Fibroblast of peridontal ligament (primary cell): ENCODE measurements around the gene FAM53B.

Experiments used
- DNase-seq: peaks from one replicate; pipeline ENCODE4 v3.0.0-alpha.2; 2010; ENCODE audit errors: extremely low read depth

Gene FAM53B

DNA sequence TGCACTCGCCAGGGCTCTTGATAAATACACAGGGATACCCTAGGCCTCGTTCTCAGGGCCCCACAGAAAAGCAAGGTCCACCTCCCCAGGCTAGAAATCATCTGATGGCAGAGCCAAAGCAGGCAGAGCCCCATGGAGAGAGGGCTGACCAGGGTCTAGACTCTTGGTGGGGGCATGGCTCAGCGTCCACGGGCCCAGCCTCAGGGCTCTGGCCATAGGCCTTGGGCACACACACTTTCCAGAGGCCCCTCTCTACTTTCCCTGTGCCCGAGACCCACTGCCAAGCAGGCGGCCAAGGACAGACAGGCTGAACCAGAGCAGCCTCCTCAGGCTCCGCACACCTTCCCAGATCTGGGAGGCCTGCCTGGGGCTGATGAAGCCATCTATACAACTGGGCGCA lies 64.8 kb downstream of the FAM53B start:
- DNase-seq = no peak

DNA sequence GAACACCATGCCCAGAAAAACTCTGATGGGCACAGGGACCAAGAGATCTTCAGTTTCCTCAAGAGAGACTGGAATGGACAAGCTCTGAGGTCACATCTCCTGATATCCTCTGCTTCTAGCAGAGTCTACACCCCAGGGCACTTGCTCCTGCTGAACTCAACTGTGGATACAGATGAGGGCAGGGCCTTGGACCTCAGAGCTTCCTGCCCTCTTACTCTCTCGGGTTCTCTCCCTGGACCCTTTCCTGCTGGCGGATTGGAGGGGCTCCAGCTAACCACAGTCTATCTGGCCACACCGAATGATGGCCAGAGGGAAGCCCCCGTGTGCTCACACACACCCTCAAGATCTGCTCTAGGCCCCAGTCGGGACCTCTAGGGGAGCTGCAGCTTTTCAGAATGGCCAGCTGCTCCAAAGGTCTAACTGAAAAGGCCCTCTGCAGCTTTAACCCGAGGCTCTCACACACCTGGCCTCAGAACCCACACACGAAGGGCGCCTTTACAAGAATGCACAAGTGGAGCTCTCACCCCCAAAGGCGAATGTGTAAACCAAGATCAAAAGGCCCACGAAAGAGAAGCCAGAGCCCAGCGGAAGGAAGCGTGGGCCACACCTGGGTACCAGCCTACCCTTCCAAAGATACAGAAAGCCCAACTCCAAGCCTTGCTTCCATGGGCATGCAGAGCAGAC lies 65.5 kb downstream of the FAM53B start:
- DNase-seq = no peak

DNA sequence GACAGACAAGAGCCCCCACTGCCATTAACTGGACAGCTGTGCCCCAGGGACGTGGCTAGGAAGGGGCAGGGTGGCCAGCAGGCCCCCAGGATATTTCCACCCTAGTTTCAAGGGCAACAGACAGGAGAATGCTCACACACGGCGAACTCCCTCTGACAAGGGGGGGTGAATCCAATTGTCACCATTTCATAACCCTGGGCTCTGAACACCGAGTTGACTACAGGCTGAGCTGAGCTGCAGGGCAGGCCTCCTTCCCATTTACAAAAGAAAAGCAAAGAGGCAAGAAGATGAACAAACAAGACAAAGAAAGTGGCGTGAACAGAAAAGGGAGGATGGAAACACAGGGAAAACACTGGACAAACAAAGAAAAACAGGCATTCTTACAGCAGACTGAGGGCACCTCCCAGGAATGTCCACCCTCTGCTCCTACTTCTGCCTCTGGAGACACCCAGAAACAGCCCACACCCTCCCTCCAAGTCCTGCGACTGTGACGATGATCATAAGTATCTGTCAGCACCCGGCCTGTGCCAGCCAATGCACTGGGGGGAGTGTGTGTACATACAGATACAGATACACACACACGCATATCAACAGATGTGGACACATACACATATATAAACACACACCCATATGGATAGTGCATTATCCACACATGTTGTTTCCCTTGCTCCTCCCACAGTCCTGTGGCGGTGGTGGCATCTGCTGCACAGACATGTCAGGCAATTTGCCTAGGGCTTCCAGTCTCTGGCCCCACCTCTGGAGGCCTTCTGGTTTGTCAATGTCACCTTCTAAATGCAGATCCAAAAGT lies 66.2 kb downstream of the FAM53B start:
- DNase-seq = peak; percentile 16

DNA sequence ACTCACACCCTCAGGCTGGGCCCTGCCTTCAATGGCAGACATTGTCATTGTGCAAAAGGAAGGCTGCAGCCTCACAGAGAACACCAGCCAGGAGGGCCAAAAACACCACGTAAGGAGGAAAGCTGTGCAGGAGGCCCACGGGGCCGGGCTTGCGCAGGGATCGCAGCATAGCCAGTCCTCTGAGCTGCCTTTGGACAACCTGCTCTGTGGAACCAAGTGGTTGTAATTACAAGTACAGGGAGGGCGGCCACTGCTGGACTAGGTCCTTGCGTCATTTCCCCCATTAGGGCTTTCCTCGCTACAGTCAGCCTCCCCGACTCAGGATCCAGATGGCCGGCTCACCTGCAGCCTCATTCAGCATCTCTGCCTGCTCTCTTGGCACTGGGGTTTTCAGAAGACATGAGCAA lies 66.9 kb downstream of the FAM53B start:
- DNase-seq = no peak

DNA sequence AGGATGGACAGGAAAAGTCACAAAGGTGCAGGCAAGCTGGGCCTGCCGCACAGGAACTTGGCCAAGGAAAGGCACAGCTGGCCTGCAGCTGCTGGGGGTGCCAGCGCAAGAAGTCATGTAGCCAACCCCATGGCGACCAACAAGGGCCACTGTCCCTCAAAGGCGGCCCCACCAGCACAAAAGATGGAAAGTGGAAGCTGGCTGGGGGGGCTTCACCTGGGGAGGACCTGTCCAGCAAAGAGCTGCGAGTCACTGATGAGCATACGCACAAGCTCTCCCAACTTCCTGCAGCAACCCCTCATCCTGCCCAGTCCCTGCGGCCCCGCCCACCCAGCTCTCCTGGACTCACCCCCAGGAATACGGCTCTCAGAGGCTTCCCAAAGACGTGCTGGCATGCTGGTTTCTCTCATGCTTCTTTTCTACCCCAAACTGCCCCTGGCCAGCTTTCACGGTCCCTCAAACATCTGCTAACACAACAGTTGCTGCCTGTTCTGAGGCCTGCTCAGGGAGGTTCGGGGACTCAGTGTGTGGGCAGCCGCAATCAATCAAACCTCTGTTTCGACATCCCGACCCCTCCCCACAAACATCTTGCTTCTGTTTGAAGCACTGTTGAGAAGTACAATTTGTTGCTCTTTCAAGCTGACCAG lies 67.6 kb downstream of the FAM53B start:
- DNase-seq = no peak

DNA sequence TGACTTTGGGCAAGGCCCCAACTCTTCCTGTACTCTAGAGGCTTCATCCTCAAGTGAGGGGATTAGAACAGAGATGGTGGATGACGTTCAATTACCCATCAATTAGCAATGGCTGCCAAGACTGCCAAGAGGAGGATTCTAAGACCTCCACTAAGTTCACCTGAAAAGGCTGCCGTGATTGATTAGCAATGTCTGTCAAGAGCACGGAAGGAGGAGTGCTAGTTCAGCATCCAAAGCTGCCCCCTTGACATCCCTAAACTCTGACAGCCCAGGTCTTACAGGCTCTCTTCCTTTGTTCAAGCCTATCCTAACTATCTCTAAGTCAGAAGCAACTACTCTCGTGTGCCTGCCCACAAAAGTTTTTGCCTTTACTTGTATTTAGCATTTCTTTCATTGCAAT lies 68.4 kb downstream of the FAM53B start:
- DNase-seq = no peak

DNA sequence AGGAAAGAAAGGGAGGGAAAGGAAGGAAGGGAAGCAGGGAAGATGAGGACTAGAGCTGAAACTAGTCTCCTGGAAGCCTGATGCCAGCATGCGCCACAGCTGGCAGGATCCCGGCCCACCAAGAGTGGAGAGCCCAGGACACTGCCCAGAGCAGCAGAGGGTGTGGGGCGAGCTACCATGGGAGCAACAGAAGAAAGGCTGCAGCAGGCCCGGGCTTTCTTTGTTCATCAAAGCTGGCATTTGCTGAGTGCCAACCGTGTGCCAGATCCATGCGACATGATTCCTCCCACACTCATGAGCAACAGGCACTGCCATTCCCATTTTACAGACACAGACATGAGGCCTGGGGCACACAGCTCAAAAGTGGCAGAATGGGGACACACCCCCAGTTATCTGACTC lies 68.9 kb downstream of the FAM53B start:
- DNase-seq = no peak

GRCh38 chr10:124674768-124675222 lies 69.4 kb downstream of the FAM53B start:
- no peak for DNase-seq

DNA sequence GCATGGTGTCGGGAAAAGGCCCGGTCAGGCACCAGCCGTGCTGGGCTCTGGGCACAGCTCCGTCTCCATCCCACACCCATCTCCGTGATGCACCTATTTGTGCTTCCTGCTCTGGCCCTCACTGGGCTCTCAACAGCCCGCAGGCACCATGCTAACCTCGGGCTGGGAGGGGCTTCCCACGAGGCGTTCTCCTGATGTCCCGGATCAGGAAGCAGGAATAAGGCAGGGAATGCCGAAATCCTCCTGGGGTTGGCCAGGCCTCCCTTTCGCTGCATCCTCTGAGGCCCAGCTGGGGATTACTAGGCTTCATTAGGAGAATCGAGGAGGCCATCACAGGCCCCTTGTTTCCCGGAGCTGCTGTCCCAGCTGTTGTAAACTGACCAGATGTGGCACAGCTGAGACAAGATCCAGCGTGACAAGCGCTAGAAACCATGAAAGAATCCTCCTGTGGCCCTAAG lies 72.0 kb downstream of the FAM53B start:
- no peak for DNase-seq

GRCh38 chr10:124671486-124672075 lies 72.6 kb downstream of the FAM53B start:
- DNase-seq = peak; percentile 38

DNA sequence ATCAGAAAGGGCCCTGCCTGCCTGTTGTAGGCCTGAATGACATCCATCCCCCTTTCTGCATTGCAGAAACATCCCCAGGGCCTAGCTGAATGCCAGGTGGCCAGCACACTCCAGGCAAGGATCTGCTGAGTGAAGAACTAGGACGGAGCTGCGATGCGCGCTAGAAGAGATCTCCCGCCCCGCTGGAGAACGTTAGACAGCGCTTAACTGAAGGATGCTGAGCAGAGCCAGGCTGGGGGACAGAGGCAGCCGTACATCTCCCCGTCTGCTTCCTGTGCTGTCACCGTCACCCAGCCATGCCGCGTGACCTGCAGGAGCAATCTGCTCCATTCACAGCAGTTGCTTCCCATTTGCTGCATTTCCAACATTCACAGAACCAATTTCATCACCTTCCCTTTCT lies 73.3 kb downstream of the FAM53B start:
- DNase-seq = no peak

DNA sequence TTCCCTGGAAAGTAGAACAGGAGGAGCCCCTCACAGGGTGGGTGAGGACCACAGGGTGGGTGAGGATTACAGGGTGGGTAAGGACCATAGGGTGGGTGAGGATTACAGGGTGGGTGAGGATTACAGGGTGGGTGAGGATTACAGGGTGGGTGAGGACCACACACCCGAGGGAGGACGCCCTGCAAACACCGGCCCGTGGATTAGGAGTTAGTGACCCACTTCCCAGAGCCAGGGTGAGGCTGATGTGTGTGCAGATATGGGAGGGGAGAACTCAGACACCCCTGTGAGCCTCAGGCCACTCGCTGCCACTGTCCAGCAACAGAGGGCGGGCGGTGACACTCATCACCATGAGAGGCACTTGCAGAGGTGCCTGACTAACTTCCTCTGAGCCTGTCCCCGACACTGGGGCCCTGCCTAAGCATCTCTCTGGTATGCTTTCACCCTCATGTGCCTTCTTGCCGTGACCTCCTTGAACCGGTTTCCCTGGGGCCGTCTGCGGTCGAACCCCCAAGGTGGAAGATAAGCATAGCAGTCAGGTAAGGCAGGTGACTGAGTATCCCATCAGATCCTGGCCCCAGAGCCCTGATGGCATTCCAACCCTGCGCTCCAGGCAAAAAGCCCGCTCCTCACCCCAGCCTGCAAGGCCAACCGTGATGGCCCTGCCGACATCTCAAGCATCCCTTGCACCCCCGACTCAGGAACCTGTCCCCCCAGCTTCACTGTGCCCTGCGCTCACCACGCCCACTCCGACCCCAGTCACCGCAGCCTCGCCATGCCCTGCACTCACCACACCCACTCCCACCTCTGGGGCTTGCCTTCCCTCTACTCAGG lies 74.1 kb downstream of the FAM53B start:
- no peak for DNase-seq

- DNase-seq = no peak
Measured at GRCh38 chr10:124669141-124669823, 74.9 kb downstream of the FAM53B start.

DNA sequence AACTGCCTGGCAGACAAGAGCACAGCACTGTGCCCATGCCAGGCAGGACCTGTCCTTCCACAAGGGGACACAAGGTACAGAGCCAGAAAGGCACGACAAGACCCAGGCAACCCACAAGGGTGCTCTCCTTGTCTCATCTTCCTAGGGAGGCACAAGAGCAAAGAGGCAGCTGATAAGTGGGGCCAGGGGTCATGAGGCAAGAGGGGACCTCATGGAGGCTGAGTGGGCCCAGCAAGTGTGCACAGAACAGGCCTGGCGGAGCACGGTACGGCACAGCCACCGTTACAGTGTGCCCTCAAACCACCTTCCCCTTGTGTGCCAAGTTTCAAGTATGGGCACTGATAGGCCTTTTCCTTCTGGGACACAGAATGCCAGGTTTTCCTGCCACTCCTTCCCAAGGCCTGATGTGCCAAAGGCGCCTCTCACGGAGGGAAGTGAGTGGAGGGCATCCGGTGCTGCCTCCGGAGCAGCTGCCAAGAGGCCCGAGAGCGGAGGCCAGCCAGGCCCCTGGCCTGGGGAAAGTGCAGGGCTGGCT lies 75.6 kb downstream of the FAM53B start:
- no peak for DNase-seq

GRCh38 chr10:124667425-124668345 lies 76.5 kb downstream of the FAM53B start:
- no peak for DNase-seq

- DNase-seq = no peak
Measured at GRCh38 chr10:124666494-124666893, 77.7 kb downstream of the FAM53B start.

DNA sequence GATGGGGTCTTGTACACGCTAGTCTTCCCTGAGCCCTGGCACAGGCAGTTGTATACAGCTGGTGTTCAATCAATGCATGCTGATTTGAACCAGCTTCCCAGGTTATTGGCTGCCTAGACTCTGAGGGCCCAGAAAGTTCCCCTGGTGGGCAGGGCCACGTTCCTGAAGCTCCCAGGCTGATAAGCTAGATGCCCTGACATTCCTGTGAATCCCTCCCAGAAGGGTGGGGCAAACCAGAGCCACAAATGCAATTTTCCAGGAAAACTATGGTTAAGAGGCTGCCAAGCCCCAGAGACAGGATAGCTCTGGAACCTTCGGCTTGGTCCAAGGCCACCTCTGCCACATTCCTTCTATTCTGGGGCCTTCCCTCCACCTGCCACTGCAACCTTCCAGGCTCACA lies 78.2 kb downstream of the FAM53B start:
- no peak for DNase-seq

- DNase-seq = no peak
Measured at GRCh38 chr10:124665558-124665957, 78.6 kb downstream of the FAM53B start.

GRCh38 chr10:124665091-124665490 lies 79.1 kb downstream of the FAM53B start:
- no peak for DNase-seq
